ENCODE measurements around the gene SLC44A4.
A peak's percentile ranks its signal among the peaks of the same experiment; 100 is the strongest.
"Not testable (repeated sequence)": the region's sequence is repeated elsewhere in the genome, so short reads cannot be mapped to it uniquely, and the experiment has no call there.

SLC44A4 gene

DNA sequence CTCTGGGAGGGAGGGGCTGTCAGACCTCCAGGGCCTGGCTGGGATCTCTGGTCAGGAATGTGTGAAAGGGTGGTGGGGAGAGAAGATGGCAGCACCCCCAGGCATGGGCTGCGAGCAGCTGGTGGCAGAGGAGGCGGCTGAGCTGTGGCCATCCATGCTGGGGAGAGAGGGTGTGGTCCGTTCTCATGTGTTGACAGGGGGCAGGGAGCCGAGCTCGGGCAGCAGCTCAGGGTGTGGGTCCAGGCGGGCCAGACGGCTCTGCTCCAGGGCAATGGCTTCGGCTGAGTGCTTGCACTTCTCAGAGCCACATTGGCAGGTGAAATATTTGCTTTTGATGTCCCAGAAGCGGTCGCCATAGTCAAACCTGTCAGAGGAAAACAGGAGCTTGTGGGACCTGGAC lies 1.1 kb upstream of the SLC44A4 start:
- no peak for DNase-seq (ENCODE audit: low spot score)

DNA sequence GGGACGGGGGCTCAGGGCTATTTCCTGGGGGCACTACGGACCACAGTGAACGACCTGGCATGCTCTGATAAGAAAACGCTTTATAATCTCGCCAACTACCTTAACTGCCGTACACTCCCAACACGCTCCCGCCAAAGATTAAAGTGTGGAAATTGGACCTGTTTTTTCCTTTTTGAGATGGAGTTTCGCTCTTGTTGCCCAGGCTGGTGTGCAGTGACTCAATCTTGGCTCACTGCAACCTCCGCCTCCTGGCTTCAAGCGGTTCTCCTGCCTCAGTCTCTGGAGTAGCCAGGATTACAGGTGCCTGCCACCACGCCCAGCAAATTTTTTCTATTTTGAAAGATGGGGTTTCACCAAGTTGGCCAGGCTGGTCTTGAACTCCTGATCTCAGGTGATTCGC lies 346 bp upstream of the SLC44A4 start:
- DNase-seq (ENCODE audit: low spot score): no peak

DNA sequence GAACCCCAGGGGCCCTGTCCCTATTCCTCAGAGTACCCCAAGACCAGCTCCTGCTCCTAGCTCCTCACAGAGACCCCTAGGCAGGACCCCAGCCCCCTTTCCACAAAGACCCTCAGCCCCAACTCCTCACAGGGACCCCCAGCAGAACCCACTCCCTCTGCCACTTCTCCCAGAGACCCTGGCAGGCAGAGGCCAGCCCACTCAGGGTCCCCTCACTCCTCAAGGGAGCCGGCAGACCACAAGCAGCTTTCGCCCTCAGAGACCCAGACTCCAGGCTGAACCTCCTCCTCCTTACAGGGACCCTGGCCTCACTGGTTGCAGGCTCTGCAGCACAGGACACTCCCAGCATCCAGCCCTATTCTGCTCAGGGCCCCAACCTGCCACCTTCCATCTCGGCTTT lies 575 bp downstream of the SLC44A4 start:
- DNase-seq (ENCODE audit: low spot score): no peak

- DNase-seq (ENCODE audit: low spot score): no peak
These were observed 1.1 kb downstream of the SLC44A4 start for GRCh38 chr6:31877651-31878161.

DNA sequence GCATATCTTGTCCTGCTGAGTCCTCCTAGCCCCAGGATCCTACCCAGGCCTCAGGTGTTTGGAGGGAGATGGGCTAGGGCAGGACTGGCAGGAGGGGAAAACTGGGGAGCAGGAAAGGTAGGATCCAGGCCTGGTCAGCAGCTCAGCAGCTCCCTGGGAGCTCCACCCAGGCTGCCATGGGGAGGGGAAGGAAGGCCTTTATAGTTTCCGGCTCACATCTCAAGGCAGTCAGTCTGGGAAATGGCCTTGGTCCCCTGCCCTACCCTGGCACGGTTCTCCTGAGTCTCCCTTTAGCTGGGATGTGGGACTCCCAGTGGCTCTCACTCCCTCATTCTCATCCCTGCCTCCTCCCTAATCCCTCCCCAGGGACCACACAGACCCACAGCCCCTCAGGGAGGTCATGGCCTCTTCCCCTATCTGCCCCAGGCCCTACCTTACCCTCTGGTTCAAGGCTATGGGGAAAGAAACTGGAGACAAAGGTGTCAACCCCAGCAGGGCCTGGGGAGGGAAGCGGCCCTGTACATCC lies 1.6 kb downstream of the SLC44A4 start:
- DNase-seq (ENCODE audit: low spot score): no peak

DNA sequence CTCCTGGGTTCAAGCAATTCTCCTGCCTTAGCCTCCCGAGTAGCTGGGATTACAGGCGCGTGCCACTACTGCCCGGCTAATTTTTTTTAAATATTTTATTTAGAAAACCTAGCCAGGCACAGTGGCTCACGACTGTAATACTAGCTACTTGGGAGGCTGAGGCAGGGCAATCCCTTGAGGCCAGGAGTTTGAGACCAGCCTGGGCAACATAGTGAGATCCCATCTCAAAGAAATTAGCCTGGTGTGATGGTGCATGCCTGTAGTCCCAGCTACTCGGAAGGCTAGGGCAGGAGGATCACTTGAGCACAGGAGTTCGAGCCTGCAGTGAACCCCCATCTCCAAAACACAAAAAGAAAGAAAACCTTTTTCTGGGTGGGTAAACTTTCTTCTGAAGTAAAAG lies 2.4 kb downstream of the SLC44A4 start:
- no peak for DNase-seq (ENCODE audit: low spot score)

- no peak for DNase-seq (ENCODE audit: low spot score)
These were observed 2.9 kb downstream of the SLC44A4 start for GRCh38 chr6:31875877-31876276.

DNA sequence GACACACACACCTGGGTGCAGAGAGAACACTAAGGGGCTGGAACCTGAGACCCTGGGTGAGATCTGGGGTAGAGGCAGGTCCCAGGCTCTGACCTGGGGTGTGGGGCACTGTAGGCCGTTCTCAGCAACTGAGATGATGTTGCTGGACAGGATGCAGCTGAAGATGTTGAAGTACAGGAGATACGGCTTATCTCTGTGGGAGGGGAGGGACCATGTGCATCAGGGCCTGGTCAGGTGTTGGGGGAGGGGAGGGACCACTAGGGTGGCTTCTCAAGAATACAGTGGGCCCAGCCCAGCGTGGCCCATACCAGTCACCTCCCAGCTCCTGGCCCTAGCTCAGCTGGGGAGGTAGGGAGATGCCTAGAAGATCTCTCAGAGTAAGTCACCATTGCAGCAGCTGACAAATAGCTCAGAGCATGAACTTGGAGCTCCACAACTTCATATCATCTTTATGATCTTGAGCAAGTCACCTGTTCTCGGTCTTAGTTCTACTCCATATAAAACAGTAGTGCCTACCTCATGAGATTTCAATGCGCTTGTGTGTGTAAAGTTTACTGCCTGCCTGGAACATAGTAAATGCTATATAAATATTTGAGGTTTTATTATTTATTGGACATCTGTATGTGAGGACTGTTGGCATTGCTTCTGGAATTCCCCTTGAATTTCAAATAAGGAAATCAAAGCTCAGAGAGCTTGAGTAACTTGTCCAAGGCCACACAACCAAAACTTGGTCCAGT lies 3.8 kb downstream of the SLC44A4 start:
- DNase-seq (ENCODE audit: low spot score): no peak

- DNase-seq (ENCODE audit: low spot score): no peak
These were observed 4.6 kb downstream of the SLC44A4 start for GRCh38 chr6:31874084-31874670.

DNA sequence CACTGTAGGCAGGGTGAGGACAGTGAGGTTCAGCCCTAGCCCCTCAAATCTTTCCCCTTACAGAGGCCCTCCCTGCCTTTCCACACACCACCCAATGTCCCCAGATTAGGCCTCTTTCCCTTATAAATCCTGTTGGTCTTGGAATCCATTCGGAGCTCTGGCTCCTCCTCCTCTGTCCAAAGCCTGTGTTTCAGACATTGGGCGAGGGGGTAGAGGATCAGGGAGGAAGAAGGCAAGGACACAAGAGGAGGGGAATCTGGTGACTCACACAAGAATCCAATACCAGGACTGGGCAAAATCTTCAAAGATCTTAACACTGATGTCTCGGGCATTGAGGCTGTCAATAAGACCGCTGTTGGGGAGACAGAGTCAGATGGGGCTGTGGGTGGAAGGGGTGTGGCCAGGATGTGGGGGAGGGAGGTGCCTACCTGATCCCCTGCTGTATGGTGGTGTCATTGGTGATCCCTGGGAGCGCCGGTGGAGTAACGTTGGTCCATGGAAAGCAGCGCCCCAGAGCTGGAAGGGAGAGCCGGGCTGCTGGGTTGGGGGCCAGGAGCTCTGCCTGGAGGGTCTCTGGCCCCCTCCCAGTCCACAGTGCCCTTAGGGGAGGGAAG lies 7.6 kb downstream of the SLC44A4 start:
- peak; percentile 37 for DNase-seq (ENCODE audit: low spot score)

DNA sequence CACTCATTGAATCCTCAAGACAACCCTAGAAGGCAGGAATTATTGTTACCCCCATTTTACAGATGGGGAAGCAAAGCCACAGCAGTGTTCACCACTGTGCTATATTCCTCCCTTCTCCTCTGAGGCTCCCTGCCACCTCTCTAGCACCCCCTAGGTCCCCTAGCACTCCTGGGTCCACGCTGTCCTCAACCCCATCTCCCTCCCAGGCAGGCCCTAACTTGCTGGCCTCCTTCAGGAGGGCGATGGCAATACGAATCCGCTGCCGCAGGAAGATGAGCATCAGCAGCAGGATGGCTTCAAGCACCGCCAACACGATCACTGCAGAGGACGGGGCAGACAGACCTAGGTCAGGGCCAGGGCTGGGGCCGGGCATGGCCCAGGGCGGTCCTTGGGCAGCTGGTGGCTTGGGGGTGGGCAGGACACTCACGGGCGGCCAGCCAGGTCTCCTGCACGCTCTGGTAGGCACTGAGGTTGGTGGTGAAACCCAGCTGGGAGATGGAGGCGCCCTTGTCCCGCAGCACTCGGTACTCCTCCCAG lies 8.3 kb downstream of the SLC44A4 start:
- DNase-seq (ENCODE audit: low spot score): peak; percentile 3

DNA sequence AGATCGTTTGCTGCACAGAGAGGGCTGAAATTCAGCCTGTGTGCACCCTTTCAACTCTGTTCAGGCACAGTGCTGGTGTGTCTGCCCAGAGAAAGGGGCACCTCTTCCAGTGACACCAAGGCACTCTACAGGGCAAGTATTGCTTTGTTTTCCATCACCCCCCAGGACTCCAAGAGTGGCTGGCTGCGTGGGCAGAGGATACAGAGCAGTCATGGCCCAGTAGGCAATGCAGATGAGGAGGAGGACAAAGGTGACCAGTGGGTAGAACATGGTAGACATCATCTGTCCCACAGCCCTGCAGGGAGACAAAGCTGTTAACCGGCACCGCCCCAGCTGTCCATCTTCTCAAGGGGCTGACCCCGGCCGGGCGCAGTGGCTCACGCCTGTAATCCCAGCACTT lies 9.5 kb downstream of the SLC44A4 start:
- no peak for DNase-seq (ENCODE audit: low spot score)

DNA sequence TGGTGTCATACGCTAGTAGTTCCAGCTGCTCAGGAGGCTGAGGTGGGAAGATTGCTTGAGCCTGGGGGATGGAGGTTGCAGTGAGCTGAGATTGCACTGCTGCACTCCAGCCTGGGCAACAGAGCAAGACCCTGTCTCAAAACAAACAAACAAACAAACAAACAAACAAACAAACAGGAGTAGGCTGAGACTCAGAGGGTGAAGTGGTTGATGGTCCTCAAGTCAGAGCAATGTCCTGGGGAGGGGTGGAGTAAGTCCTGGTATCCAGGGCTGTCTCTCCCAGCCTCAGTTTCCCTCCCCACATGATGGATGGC lies 10.2 kb downstream of the SLC44A4 start:
- not testable (repeated sequence) for DNase-seq (ENCODE audit: low spot score)

GRCh38 chr6:31865205-31866118 lies 13.3 kb downstream of the SLC44A4 start:
- no peak for DNase-seq (ENCODE audit: low spot score)

- no peak for DNase-seq (ENCODE audit: low spot score)
These were observed 14.0 kb downstream of the SLC44A4 start for GRCh38 chr6:31864818-31865204.

- DNase-seq (ENCODE audit: low spot score): not testable (repeated sequence)
These were observed 14.7 kb downstream of the SLC44A4 start for GRCh38 chr6:31864123-31864562.

- DNase-seq (ENCODE audit: low spot score): peak; percentile 100
These were observed 16.2 kb downstream of the SLC44A4 start, which contains the start of gene NEU1 for GRCh38 chr6:31862344-31863235. Gene NEU1, minus strand, starts transcription at chr6:31862821. Its CDS starts 45 bp downstream, at chr6:31862776.

DNA sequence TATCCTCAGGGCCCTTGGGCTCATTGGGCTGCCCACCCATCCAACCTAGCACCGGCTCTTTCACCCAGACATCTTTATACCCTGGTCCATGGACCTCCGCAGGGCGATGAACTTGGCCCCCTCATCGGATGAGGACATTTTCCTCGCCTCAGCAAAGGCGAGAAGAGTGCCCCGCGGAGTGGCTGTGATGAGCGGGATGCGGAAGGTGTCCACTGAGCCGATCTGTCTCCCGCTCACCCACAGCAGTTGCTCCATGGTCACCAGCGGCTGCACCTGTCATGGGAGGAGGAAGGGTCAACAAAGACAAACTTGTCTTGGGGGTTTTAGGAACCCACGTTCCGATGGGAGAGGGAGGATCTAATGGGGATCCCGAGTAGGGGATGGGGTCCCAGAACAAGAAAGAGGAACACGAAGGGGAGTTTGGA lies 16.9 kb downstream of the SLC44A4 start:
- no peak for DNase-seq (ENCODE audit: low spot score)

DNA sequence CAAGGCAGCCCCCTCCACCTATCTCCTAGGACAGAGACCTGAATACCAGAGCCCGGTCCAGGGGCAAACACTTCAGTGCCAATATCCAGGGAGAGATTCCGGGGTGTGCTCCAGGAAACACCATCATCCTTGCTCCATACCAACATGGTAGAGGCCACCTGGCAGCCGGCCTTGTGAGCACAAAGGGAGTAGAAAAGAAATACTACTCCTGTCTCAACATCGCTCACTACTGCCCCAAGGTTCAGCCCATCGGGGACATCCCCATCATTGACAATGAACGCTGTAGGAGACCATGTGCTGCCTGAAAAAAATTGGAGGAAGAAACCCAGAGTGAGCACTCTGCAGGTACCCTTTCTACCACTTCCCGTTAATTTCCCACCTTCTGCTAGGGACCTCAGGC lies 17.6 kb downstream of the SLC44A4 start:
- no peak for DNase-seq (ENCODE audit: low spot score)

GRCh38 chr6:31860349-31860748 lies 18.4 kb downstream of the SLC44A4 start:
- DNase-seq (ENCODE audit: low spot score): no peak

DNA sequence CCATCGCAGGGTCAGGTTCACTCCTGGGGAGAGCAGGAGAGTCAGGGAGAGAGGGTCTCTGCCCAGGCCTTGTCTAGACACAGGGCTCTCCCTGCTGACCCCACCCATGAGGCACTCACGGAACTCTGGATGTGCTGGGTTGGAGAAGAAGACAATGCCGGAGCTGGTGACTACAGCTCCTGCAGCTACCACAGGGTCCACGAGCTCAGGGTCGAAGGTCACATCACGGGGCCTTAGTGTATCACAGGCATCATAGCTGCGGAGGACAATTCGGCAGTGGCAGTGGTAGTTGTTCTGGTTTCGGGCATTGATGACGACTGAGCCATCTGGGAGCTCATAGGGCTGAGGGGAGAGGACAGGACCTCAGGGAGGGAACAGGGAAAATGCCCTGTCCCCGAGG lies 18.9 kb downstream of the SLC44A4 start:
- no peak for DNase-seq (ENCODE audit: low spot score)
